Right ventricle myocardium inferior (tissue), 1 donor: ENCODE results near the gene FRS3. TPM values are rescaled to one million over a fixed set of nuclear protein-coding genes. Genes with fewer than 3 reads are reported as not detected.
"Not testable (repeated sequence)": the region's sequence is repeated elsewhere in the genome, so short reads cannot be mapped to it uniquely, and the experiment has no call there.

Experiments
- ATAC-seq: fragments of 200-7000 bp; cut with Tn5 transposase; one replicate; pipeline ENCODE4 v1.9.1; 2020; ENCODE audit warnings: mild to moderate bottlenecking, moderate library complexity
- DNase-seq: peaks from one replicate; pipeline ENCODE4 v3.0.0; 2021; ENCODE audit errors: missing footprints
- intact Hi-C: fragments of 100-400 bp; cut with DNase I; formaldehyde crosslinking; loops from one replicate; pipeline ENCODE4 v1.11.0; 2022
- total RNA-seq: library from RNA; stranded (reverse); fragmentation: NEBNext Ultra II Directional; extraction: Animal tissue kit (Norgen Biotek cat#: 25700); gene quantifications from one replicate; pipeline ENCODE4 v1.2.1, GENCODE V29; 2021
- donor health status: DM: no; HTN: yes; CAD: no; lungs with severe emphysema.

FRS3 gene
- total RNA-seq, 1 donor from 2014 or later, result 5.1 TPM

- no peak for ATAC-seq
- DNase-seq, result no peak
- intact Hi-C loops, result loop anchor here (5.0 kb wide), 3 partner anchors 78 to 408 kb away; no protein-coding TSS in a partner anchor
Observed at GRCh38 chr6:41775293-41775882, 4.3 kb downstream of the FRS3 start.

GRCh38 chr6:41774841-41775240 is 4.9 kb downstream of the FRS3 start:
- intact Hi-C loops, result loop anchor here (5.0 kb wide), 3 partner anchors 78 to 408 kb away; no protein-coding TSS in a partner anchor
- ATAC-seq, result no peak
- no peak for DNase-seq

GRCh38 chr6:41771058-41771983 is 8.4 kb downstream of the FRS3 start:
- intact Hi-C loops, result no loop called here
- DNase-seq, result no peak
- no peak for ATAC-seq

DNA sequence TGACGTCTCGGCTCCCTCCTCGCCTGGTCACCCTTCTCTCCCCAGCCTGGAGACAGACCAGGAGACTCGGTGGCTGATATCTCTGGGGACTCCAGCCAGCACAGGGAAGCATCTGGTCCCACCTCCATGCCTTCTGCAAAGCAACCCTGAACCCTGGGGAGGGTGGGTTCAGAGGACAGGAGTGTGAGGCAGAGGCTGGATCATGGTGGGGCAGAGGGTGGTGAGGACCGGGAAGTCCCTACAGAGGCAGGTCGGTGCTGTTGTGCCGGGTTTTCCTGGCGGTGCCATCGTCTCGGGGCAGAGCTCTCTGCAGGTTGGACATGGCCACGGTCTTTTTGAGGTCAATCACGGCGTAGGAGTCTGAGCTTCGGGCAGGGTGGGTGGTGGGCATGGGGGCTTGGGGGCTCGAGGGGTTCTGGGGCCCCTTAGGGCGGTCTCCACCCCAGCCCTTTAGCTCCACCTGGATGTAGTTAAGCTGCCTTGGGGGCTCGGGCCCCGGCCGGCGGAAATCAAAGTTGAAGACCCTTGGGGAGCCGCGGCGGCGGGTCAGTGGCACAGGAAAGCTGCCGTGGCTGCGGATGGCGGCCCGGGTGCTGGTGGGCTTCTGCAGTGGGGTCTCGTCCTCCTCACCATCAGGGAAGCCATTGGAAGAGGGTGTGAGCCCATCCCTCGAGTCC is 9.2 kb downstream of the FRS3 start:
- no peak for ATAC-seq
- no peak for DNase-seq

DNA sequence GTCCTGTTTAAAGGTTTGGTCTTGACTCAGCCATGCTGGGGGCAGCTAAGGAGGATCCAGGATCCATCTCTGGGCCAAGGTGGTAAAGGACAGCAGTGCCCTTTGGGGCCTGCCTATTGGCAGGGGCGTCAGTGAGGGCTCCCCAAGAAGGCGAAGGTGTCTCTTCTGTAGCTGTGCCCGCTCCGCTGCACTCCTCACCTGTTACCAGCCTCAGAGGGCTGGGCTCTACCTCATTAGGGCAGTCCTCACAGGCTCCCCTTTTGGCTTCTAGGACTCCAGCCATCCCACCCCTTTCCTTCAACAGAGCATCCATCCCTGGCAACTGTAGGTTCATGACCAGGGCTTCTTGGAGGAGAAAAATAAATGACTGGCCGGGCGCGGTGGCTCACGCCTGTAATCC is 10.3 kb downstream of the FRS3 start:
- no peak for ATAC-seq
- no peak for DNase-seq
- intact Hi-C loops, result no loop called here

More for the DNA sequence above, 9.2 kb downstream of the FRS3 start:
- intact Hi-C loops, result no loop called here

DNA sequence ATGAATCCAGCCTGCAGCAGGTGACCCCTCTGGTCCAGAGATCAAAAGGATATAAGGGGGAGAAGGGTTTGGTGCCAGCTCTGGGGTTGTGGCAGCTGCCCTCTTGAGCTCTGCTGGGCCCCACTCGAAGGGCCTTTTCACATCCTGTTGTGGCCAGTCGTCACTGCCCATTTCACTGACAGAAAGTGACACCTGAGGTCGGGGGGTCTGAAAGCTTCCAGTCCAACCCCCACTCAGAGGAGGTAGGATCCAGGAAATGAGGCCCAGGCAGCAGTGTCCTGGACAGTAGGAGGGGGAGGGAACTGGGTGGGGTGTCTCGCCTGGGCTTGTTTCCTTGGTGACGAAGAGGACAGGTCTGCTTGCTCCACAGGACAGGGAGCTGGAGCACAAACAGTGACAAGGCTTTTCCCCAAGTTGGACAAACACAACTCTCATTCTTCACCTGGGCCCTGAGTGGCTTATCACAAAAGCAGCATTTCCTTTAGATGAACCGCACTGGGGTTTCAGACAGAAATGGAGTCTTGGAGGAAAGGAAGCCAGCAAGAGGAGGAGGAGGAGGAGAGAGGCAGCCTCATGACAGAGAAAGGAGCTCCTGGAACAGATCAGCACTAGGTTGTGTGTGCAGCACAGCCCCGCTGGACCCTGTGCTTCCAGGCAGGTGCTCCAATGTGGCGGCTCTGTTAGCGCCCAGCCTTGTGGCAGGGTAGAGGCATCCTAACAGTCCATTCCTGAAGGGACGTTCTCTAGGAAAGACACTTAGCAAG is 11.0 kb downstream of the FRS3 start:
- DNase-seq (no peak), ATAC-seq (no peak)
- intact Hi-C loops, result no loop called here

DNA sequence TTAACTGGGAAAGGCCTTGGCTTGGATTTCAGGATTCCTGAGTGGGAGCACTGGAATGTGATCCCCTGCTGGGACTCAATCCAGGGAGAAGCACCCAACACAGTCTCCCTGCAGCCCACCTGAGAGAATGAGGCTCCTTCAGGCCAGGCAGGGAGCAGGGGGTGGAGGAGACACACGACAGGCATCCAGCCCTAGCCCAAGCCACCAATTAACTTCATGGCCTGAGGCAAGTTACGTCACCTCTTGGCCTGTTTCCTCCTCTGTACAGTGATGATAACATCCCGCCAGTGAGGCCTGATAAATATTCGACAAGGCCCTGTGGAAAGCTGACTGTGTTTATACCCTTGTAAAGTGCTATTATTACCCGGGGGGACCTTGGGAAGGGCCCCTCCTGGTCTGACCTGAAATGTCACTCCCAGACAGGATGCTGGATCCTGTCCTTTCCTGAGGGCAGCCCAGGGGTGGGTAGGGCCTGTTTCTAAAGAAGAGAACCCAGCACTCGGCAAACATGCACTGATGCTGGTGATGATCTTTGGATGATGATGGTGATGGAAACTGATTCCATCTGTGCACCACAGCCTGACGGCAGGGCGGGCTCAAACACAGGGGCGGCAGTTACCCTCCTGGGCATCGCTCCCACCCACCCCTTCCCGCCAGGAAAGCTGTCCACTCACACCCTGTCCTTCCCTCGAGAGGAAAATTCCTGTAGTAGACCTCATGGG is 12.4 kb downstream of the FRS3 start:
- ATAC-seq (peak; percentile 83), DNase-seq (no peak)
- intact Hi-C loops, result no loop called here

DNA sequence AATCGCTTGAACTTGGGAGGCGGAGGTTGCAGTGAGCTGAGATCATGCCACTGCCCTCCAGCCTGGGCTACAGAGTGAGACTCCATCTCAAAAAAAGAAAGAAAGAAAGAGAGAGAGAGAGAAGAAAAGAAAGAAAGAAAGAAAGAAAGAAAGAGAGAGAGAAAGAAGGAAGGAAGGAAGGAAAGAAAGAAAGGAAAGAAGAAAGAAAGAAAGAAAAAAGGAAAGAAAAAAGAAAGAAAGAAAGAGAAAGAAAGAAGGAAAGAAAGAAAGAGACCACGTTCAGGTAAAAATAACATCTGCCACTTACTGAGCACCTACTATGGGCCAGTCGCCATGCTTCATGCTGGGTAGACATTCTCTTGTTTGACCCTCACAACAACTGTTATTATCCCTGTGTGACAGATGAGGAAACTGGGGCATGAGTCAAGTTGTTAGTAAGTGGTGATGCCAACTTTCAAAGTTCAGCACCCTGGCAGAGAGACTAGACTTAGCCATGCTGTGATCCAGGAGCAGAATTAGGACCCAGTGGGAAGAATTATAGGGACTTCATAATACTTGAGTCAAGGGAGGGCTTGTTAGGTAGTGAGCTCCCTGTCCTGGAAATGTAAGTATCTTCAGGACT is 13.5 kb downstream of the FRS3 start:
- DNase-seq, ATAC-seq, intact Hi-C loops: not testable (repeated sequence)

DNA sequence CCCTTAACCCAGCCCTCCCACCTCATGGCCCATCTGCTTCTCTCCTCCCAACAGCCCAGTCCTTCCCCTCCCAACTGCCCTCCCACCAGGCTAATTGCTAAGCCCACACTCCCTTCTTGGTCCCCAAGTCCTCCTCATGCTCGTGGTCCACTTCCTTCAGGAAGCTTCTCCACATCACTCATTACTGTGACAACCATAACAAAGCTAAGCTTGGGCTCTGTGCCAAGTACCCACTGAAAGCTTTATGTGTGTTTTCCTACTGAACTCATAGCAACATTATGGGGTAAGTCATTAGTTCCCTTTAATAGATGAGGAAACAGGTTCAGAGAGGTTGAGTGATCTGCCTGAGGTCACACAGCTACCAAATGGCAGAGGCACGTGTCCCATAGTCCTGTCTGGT is 16.2 kb downstream of the FRS3 start:
- ATAC-seq, result no peak

GRCh38 chr6:41759905-41760579 is 19.7 kb downstream of the FRS3 start:
- DNase-seq, result no peak
- intact Hi-C loops, result no loop called here

More for the DNA sequence above, 16.2 kb downstream of the FRS3 start:
- intact Hi-C loops, result no loop called here
- DNase-seq, result no peak

GRCh38 chr6:41759106-41759904 is 20.4 kb downstream of the FRS3 start:
- DNase-seq, result no peak
- no peak for ATAC-seq
- intact Hi-C loops, result no loop called here

More at GRCh38 chr6:41759905-41760579, 19.7 kb downstream of the FRS3 start:
- ATAC-seq, result peak; percentile 24

DNA sequence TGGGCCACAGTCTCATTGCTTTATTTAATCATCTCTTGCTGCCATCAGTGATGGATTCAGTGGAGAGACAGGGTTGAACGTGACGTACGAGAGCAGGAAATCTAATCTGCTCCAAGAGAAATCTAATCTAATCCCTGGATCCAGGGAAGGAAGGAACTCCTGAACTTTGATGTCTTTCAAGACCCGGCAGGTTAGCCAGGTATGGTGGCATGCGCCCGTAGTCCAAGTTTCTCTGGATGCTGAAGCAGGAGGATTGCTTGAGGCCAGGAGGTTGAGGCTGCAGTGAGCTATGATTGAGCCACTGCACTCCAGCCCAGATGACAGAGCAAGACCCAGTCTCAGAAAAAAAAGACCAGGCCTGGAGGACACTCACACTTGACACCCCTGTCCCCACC is 21.1 kb downstream of the FRS3 start:
- no peak for ATAC-seq
- intact Hi-C loops, result no loop called here
- no peak for DNase-seq

DNA sequence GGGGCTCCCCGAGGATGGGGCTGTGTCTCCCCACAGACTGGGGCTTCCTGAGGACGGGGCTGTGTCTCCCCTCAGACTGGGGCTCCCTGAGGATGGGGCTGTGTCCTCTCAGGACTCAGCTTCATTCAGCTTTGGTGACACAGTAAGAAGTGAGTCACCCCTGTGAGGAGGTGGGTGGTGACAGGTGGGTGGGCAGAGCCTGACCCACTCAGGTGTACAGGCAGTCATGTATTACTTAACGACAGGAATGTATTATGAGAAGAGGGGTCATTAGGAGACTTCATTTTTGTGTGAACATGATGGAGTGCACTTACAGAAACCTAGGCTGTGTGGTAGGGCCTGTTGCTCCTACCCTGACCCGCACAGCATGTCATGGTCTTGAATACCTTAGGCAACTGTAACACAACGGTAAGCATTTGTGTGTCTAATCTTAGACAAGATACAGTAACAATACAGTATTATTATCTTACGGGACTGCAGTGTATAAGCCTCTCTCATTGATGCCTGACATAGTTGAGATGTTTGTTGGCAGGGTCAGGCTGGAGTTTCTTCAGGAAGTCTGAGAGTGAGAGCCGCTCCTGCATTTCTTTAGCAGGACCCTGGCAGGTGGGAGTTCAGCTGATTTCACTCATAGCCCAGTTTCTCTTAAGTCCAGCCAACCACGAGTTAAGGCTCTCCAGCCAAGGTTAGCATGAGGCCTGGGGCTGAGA is 21.6 kb downstream of the FRS3 start:
- intact Hi-C loops, result no loop called here
- ATAC-seq (no peak), DNase-seq (no peak)

GRCh38 chr6:41757271-41757670 is 22.4 kb downstream of the FRS3 start:
- intact Hi-C loops, result no loop called here
- DNase-seq (no peak), ATAC-seq (peak; percentile 16)

- DNase-seq, result no peak
- no peak for ATAC-seq
- intact Hi-C loops, result no loop called here
Observed at GRCh38 chr6:41756354-41756753, 23.3 kb downstream of the FRS3 start.

DNA sequence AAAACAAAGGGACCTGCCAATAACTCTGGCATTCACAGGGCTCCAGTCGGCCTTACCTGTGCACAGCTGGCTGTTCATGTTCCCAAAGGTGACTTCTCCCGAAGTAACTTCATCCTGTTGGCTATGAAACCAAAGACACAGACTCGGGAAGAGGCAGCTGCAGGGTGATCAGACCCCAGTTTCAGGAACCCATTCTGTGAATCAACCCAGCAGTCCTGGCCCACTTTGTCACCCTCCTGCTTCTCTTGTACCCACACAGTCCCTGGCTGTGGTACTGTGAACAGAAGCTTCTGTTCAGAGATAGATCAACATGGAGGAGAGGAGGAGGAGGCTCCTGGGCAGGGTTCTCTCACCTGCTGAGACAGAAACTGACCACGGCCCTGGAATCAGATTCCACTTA is 23.8 kb downstream of the FRS3 start:
- DNase-seq (no peak), ATAC-seq (no peak)
- intact Hi-C loops, result no loop called here
